Hepatocyte (in vitro differentiated cells): Measurements from ENCODE around the gene INSRR. TPM values are rescaled to one million over a fixed set of nuclear protein-coding genes. Genes with fewer than 3 reads are reported as not detected.

Experiments used
- DNase-seq: peaks from one replicate; pipeline ENCODE4 v3.0.0-alpha.2; 2016; ENCODE audit warnings: low spot score
- H2AFZ ChIP-seq: fragments of 200-600 bp; sonication (generic); 2 replicates; pipeline ENCODE4 v1.6.0; 2016; ENCODE audit warnings: antibody characterized with exemption, mild to moderate bottlenecking
- H3K27ac ChIP-seq: fragments of 200-600 bp; sonication (generic); 2 replicates; pipeline ENCODE4 v1.5.1; 2016; ENCODE audit warnings: mild to moderate bottlenecking
- H3K27me3 ChIP-seq: fragments of 200-600 bp; sonication (generic); 2 replicates; pipeline ENCODE4 v1.6.1; 2016
- H3K36me3 ChIP-seq: fragments of 200-600 bp; sonication (generic); replicated peaks from 2 replicates; pipeline ENCODE4 v1.5.1; 2016; ENCODE audit warnings: low read depth; ENCODE audit not compliant: insufficient read depth
- H3K4me1 ChIP-seq: fragments of 200-600 bp; sonication (generic); 2 replicates; pipeline ENCODE4 v1.5.1; 2016; ENCODE audit warnings: mild to moderate bottlenecking, moderate library complexity; ENCODE audit not compliant: insufficient read depth
- H3K4me2 ChIP-seq: fragments of 200-600 bp; sonication (generic); 2 replicates; pipeline ENCODE4 v1.6.0; 2016
- H3K4me3 ChIP-seq: fragments of 200-600 bp; sonication (generic); 2 replicates; pipeline ENCODE4 v1.5.1; 2016; ENCODE audit warnings: mild to moderate bottlenecking
- H3K79me2 ChIP-seq: fragments of 200-600 bp; sonication (generic); 2 replicates; pipeline ENCODE4 v1.6.0; 2017; ENCODE audit warnings: mild to moderate bottlenecking
- H3K9me2 ChIP-seq: fragments of 200-600 bp; sonication (generic); replicated peaks from 2 replicates; pipeline ENCODE4 v1.6.0; 2017; ENCODE audit warnings: mild to moderate bottlenecking; ENCODE audit not compliant: insufficient read depth
- H3K9me3 ChIP-seq: fragments of 200-600 bp; sonication (generic); 2 replicates; pipeline ENCODE4 v1.5.1; 2016; ENCODE audit warnings: low read depth, mild to moderate bottlenecking
- H4K20me1 ChIP-seq: fragments of 200-600 bp; sonication (generic); 2 replicates; pipeline ENCODE4 v1.6.0; 2016; ENCODE audit warnings: mild to moderate bottlenecking; ENCODE audit not compliant: insufficient read depth, poor library complexity, severe bottlenecking
- EZH2 ChIP-seq: fragments of 200-600 bp; sonication (generic); IDR thresholded peaks from 2 replicates; pipeline ENCODE4 v1.6.1; 2016; ENCODE audit warnings: antibody characterized with exemption, mild to moderate bottlenecking, borderline replicate concordance
- EZH2phosphoT487 ChIP-seq: fragments of 200-600 bp; sonication (generic); IDR thresholded peaks from one replicate; pipeline ENCODE4 v1.6.1; 2018; ENCODE audit warnings: antibody characterized with exemption, mild to moderate bottlenecking, low read depth, moderate library complexity; ENCODE audit not compliant: unreplicated experiment, severe bottlenecking
- WGBS: methylation state at CpG from one replicate; pipeline ENCODE4 v1.1.6; 2016; ENCODE audit warnings: low lambda C conversion rate; ENCODE audit errors: missing lambda C conversion rate; 5-methylcytosine and 5-hydroxymethylcytosine counted together
- polyA plus RNA-seq: library from polyadenylated mRNA; unstranded; fragments of >200 nt; fragmentation: Nextera tagmentation; extraction: Ambion mirVana; gene quantifications from 2 replicates; pipeline ENCODE4 v1.2.1, GENCODE V29; 2016
- total RNA-seq: library from RNA; depleted of rRNA; stranded (reverse); fragments of >200 nt; gene quantifications from 2 replicates; pipeline ENCODE4 v1.2.3, GENCODE V29; 2014
- TF ChIP-seq, protein P1 (sequence below): fragments of 200-600 bp; sonication (generic); IDR thresholded peaks from 2 replicates; pipeline ENCODE4 v1.5.1; 2016; ENCODE audit warnings: antibody characterized with exemption, mild to moderate bottlenecking; ENCODE audit not compliant: poor library complexity

Gene INSRR
- total and polyA plus RNA-seq, 2 experiments from 2014 or later, result not detected

GRCh38 chr1:156866249-156866909 is 7.5 kb upstream of the INSRR start:
- no peak for TF ChIP-seq EZH2
- no peak for TF ChIP-seq EZH2phosphoT487
- TF ChIP-seq, protein P1, sequence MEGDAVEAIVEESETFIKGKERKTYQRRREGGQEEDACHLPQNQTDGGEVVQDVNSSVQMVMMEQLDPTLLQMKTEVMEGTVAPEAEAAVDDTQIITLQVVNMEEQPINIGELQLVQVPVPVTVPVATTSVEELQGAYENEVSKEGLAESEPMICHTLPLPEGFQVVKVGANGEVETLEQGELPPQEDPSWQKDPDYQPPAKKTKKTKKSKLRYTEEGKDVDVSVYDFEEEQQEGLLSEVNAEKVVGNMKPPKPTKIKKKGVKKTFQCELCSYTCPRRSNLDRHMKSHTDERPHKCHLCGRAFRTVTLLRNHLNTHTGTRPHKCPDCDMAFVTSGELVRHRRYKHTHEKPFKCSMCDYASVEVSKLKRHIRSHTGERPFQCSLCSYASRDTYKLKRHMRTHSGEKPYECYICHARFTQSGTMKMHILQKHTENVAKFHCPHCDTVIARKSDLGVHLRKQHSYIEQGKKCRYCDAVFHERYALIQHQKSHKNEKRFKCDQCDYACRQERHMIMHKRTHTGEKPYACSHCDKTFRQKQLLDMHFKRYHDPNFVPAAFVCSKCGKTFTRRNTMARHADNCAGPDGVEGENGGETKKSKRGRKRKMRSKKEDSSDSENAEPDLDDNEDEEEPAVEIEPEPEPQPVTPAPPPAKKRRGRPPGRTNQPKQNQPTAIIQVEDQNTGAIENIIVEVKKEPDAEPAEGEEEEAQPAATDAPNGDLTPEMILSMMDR, result no peak
- H3K4me1 ChIP-seq, result no peaks in the 10 kb centered on the region
- DNase-seq, result no peak
- H3K9me2 ChIP-seq, result no peaks in the 10 kb centered on the region
- H3K27me3 ChIP-seq, result peaks cover 55% of the 10 kb centered on the region
- no peaks in the 10 kb centered on the region for H4K20me1 ChIP-seq
- no peaks in the 10 kb centered on the region for H3K9me3 ChIP-seq
- H3K4me3 ChIP-seq, result no peak overlapping the region
- no peaks in the 10 kb centered on the region for H3K36me3 ChIP-seq
- no peak overlapping the region for H3K4me2 ChIP-seq
- no peaks in the 10 kb centered on the region for H3K79me2 ChIP-seq
- no peak overlapping the region for H3K27ac ChIP-seq
- 68% methylated on average over 10 of the region's 12 CpGs for WGBS
- H2AFZ ChIP-seq, result no peak overlapping the region

GRCh38 chr1:156865865-156866248 is 6.9 kb upstream of the INSRR start:
- peaks cover 59% of the 10 kb centered on the region for H3K27me3 ChIP-seq
- H2AFZ ChIP-seq, result no peak overlapping the region
- no peaks in the 10 kb centered on the region for H3K79me2 ChIP-seq
- no peak overlapping the region for H3K4me3 ChIP-seq
- no peak for DNase-seq
- H4K20me1 ChIP-seq, result no peaks in the 10 kb centered on the region
- H3K27ac ChIP-seq, result no peak overlapping the region
- H3K4me2 ChIP-seq, result no peak overlapping the region
- 89% methylated on average over 4 of the region's 4 CpGs for WGBS
- H3K9me3 ChIP-seq, result no peaks in the 10 kb centered on the region
- TF ChIP-seq EZH2 (no peak), EZH2phosphoT487 (no peak)
- TF ChIP-seq, protein P1, result no peak
- H3K36me3 ChIP-seq, result no peaks in the 10 kb centered on the region
- peaks cover 2% of the 10 kb centered on the region for H3K4me1 ChIP-seq
- no peaks in the 10 kb centered on the region for H3K9me2 ChIP-seq

DNA sequence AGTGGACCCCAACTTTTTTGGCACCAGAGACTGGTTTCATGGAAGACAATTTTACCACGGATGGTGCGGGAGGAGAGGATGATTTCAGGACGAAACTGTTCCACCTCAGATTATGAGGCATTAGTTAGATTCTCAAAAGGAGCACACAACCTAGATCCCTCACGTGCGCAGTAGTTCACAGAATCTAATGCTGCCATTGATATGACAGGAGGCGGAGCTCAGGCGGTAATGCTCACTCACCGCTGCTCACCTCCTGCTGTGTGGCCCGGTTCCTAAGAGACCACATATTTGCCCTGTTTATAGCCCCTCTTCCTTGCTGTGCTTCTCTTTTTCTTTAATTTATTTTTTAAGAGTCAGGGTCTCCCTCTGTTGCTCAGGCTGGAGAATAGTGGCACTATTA is 6.3 kb upstream of the INSRR start:
- no peak for TF ChIP-seq EZH2
- TF ChIP-seq, protein P1, result no peak
- no peak for TF ChIP-seq EZH2phosphoT487
- no peak overlapping the region for H3K27ac ChIP-seq
- H3K9me3 ChIP-seq, result no peaks in the 10 kb centered on the region
- H3K4me1 ChIP-seq, result peaks cover 8% of the 10 kb centered on the region
- WGBS, result 76% methylated on average over 9 of the region's 9 CpGs
- no peak overlapping the region for H3K4me2 ChIP-seq
- H3K9me2 ChIP-seq, result no peaks in the 10 kb centered on the region
- DNase-seq, result no peak
- H3K79me2 ChIP-seq, result no peaks in the 10 kb centered on the region
- no peak overlapping the region for H2AFZ ChIP-seq
- no peaks in the 10 kb centered on the region for H3K36me3 ChIP-seq
- H3K4me3 ChIP-seq, result no peak overlapping the region
- H4K20me1 ChIP-seq, result no peaks in the 10 kb centered on the region
- H3K27me3 ChIP-seq, result peaks cover 62% of the 10 kb centered on the region
